ENCODE results near the gene GTF3C2. TPM values are rescaled to one million over a fixed set of nuclear protein-coding genes. Genes with fewer than 3 reads are reported as not detected.
"Not testable (repeated sequence)": the region's sequence is repeated elsewhere in the genome, so short reads cannot be mapped to it uniquely, and the experiment has no call there.

The GTF3C2 gene
- total RNA-seq, 2 experiments from 2014 or later = 60.3 to 70.2 TPM

DNA sequence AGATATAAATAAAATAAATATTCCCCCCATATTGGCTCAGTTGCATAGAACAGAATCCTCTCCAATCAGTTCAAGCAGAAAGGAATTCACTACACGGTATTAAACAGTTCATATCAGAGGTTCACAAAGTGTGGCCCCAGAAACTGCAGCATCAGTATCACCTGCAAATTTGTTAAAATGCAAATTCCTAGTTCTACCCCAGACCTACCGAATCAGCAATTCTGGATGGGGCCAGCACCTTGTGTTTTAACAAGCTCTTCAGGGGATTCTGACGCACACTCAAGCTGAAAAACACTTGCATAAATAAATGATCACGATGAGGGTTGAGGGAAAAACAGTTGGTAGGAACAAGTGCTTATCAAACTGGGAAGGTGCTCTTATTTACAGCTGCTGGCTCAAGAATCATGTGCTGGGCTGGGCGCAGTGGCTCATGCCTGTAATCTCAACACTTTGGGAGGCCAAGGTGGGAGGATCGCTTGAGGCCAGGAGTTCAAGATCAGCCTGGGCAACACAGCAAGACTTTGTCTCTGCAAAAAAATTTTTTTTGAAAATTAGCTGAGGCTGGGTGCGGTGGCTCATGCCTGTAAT lies 6.4 kb downstream of the GTF3C2 start:
- intact Hi-C loops (cut with DNase I, micrococcal nuclease) = no loop called here

DNA sequence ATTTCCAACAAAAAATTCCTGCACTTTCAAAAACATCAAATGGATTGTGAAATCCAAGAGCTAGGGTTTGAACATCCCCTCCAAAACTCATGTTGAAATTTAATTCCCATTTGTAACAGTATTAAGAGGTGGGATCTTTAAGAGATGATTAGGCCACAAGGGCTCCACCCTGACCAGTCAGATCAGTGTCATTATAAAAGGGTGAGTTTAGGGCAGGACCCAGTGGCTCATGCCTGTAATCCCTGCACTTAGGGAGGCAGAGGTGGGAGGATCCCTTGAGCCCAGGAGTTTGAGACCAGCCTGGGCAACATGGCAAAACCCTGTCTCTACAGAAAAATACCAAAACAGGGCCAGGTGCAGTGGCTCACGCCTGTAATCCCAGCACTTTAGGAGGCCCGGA lies 8.9 kb downstream of the GTF3C2 start:
- H3K36me3 Mint-ChIP-seq (ENCODE audit: low read depth) = peaks cover 23% of the 10 kb centered on the region
- no peak for ATAC-seq
- CTCF ChIA-PET = no interaction called here

More for the DNA sequence above, 6.4 kb downstream of the GTF3C2 start:
- ATAC-seq = no peak
- no peaks in the 10 kb centered on the region for H3K9me3 Mint-ChIP-seq (ENCODE audit: low read depth)
- H3K4me3 Mint-ChIP-seq = no peak overlapping the region
- CTCF ChIA-PET = interaction anchor here (0.6 to 1.1 kb wide), 3 partner anchors 27 to 288 kb away, joined by 3 read pairs; partner anchors contain the start of gene MPV17
- H3K36me3 Mint-ChIP-seq (ENCODE audit: low read depth) = peaks cover 16% of the 10 kb centered on the region
- POLR2A ChIA-PET = no interaction called here
- H3K4me1 Mint-ChIP-seq = peaks cover 40% of the 10 kb centered on the region
- no peaks in the 10 kb centered on the region for H3K27me3 Mint-ChIP-seq
- no peak for DNase-seq
- no peak overlapping the region for H3K27ac Mint-ChIP-seq

DNA sequence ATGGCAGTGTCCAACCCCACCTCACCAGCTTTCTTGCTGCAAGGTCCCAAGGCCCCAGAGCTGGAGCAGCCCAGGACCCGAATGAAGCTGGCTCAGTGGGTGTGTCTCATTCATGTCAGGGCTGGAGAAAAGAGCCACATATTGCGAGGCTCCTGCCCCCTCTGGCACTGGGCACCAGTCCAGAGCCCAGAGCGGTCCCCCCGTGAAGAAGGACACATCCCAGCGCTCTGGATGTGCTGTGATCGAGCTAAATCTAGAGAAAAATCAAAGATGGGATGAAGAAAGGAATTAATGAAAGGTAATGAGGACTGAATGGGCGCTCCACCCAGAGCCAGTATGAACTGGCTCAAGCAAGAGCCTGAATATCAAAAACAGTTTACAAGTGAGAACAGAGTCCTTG lies 20.4 kb downstream of the GTF3C2 start:
- ChIA-PET CTCF (interaction anchor here (0.6 to 0.9 kb wide), 2 partner anchors 149 to 611 kb away, joined by 3 read pairs; no protein-coding TSS in a partner anchor), POLR2A (no interaction called here)
- no peaks in the 10 kb centered on the region for H3K4me1 Mint-ChIP-seq
- peaks cover 39% of the 10 kb centered on the region for H3K36me3 Mint-ChIP-seq (ENCODE audit: low read depth)
- H3K9me3 Mint-ChIP-seq (ENCODE audit: low read depth) = no peaks in the 10 kb centered on the region
- DNase-seq (no peak), ATAC-seq (no peak)
- H3K27me3 Mint-ChIP-seq = no peaks in the 10 kb centered on the region
- no peak overlapping the region for H3K27ac Mint-ChIP-seq
- intact Hi-C loops (cut with DNase I, micrococcal nuclease) = no loop called here
- no peak overlapping the region for H3K4me3 Mint-ChIP-seq

More for the DNA sequence above, 8.9 kb downstream of the GTF3C2 start:
- POLR2A ChIA-PET = no interaction called here
- Mint-ChIP-seq H3K27me3 (no peaks in the 10 kb centered on the region), H3K27ac (no peak overlapping the region), H3K4me1 (peaks cover 22% of the 10 kb centered on the region), H3K9me3 (ENCODE audit: low read depth) (no peaks in the 10 kb centered on the region), H3K4me3 (no peak overlapping the region)
- DNase-seq = no peak
- intact Hi-C loops (cut with DNase I, micrococcal nuclease) = no loop called here

DNA sequence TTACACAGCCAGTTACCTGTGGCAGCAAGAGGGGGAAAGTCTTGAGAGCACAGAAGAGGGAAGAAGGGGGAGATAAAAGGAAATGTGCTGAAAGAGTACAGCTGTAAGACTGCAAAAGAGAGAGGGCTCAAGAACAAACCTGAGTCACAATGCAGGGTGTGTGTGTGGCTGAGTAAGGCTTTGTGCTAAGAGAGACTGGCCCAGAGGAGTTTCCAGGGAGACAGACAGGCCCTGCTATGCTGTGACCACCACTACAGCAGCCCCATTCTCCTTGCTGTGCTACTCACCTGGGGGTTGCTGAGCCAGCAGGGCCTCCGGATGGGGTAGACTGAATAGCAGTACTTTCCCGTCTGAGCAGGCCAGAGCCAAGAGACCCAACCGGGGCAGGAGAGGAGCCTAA lies 21.3 kb downstream of the GTF3C2 start:
- Mint-ChIP-seq H3K27me3 (no peaks in the 10 kb centered on the region), H3K27ac (peak overlapping the region; percentile 17), H3K9me3 (ENCODE audit: low read depth) (no peaks in the 10 kb centered on the region), H3K4me1 (no peaks in the 10 kb centered on the region), H3K36me3 (ENCODE audit: low read depth) (peaks cover 37% of the 10 kb centered on the region), H3K4me3 (no peak overlapping the region)
- DNase-seq = no peak
- ChIA-PET CTCF (no interaction called here), POLR2A (interaction anchor here (0.5 kb wide), 1 partner anchor 56 kb away, joined by 4 read pairs; no protein-coding TSS in a partner anchor)
- ATAC-seq = no peak
- intact Hi-C loops (cut with DNase I, micrococcal nuclease) = no loop called here

DNA sequence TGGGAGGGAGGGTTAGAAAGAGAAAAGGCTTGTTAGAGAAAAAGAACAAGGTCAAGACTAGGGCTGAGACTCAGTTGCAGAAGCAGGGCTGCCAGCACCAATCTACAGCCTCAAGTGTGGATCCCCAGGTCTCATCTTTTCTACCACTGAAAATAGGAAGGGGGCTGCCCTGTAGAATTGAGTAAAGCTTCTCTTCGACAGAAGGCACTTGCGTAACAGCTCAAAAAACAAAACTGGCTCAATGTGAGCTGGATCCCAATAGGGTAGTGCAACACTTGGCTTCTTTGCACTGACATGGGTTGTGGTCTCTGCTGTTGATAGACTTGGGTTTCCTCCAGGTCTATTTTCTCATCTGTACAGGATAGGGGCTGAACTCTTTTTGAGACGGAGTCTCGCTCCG lies 31.8 kb downstream of the GTF3C2 start:
- Mint-ChIP-seq H3K4me1 (peaks cover 17% of the 10 kb centered on the region), H3K36me3 (ENCODE audit: low read depth) (peaks cover 29% of the 10 kb centered on the region), H3K27me3 (no peaks in the 10 kb centered on the region), H3K27ac (no peak overlapping the region), H3K9me3 (ENCODE audit: low read depth) (no peaks in the 10 kb centered on the region), H3K4me3 (peak overlapping the region; percentile 11)
- intact Hi-C loops (cut with DNase I, micrococcal nuclease) = no loop called here
- ATAC-seq = no peak
- DNase-seq = no peak
- POLR2A ChIA-PET = interaction anchor here (1.2 kb wide), 1 partner anchor 27 kb away, joined by 3 read pairs; no protein-coding TSS in a partner anchor
- CTCF ChIA-PET = interaction anchor here (1.0 kb wide), 1 partner anchor 45 kb away, joined by 4 read pairs; no protein-coding TSS in a partner anchor

DNA sequence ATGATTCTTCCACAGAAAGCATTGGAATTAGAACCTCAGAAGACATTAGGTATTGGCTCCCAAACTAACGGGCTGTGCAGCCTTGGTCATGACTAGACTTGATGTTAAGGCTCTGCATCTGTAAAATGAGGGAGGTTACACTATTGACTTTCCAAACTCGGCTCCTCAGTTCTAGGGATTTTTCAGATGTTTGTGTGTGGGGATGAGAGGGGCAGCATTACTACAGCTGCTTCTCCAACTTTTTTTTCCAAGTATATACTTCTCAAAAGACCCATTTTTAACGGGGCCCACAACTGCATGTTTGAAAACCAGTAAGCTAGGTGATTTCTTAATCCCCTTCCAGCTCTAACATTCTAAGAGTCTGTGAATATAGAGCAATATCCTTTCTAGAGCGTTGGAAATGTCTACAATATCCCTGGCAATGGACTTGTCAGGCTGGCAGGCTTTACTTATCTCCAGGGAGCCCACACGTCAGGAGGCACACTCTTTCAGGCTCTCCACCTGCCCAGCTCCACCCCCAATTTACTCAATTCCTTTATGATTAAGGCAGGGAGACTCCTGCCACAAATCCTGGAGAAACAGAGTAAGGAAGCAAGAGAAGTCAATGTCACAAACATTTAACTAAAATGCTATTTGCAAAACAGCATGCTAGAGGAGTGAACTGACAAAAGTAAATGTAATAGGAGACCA lies 32.8 kb downstream of the GTF3C2 start:
- H3K4me1 Mint-ChIP-seq = peaks cover 17% of the 10 kb centered on the region
- intact Hi-C loops (cut with DNase I, micrococcal nuclease) = loop anchor here (1.0 to 2.0 kb wide), 8 partner anchors 33 to 273 kb away; partner anchors contain the start of genes EIF2B4 (in 2 of the 2), GTF3C2 (in 2 of the 2), SNX17 (in 2 of the 2) and AGBL5 (in 1 of the 2)
- ATAC-seq (peak; percentile 3), DNase-seq (no peak)
- ChIA-PET CTCF (interaction anchor here (0.6 to 1.4 kb wide), 6 partner anchors 12 to 381 kb away, joined by 3 to 5 read pairs (median 3); no protein-coding TSS in a partner anchor), POLR2A (interaction anchor here (1.2 kb wide), 1 partner anchor 28 kb away, joined by 3 read pairs; no protein-coding TSS in a partner anchor)
- no peaks in the 10 kb centered on the region for H3K9me3 Mint-ChIP-seq (ENCODE audit: low read depth)
- peak overlapping the region; percentile 98 for H3K4me3 Mint-ChIP-seq
- peak overlapping the region; percentile 98 for H3K27ac Mint-ChIP-seq
- H3K27me3 Mint-ChIP-seq = no peaks in the 10 kb centered on the region
- H3K36me3 Mint-ChIP-seq (ENCODE audit: low read depth) = peaks cover 29% of the 10 kb centered on the region

DNA sequence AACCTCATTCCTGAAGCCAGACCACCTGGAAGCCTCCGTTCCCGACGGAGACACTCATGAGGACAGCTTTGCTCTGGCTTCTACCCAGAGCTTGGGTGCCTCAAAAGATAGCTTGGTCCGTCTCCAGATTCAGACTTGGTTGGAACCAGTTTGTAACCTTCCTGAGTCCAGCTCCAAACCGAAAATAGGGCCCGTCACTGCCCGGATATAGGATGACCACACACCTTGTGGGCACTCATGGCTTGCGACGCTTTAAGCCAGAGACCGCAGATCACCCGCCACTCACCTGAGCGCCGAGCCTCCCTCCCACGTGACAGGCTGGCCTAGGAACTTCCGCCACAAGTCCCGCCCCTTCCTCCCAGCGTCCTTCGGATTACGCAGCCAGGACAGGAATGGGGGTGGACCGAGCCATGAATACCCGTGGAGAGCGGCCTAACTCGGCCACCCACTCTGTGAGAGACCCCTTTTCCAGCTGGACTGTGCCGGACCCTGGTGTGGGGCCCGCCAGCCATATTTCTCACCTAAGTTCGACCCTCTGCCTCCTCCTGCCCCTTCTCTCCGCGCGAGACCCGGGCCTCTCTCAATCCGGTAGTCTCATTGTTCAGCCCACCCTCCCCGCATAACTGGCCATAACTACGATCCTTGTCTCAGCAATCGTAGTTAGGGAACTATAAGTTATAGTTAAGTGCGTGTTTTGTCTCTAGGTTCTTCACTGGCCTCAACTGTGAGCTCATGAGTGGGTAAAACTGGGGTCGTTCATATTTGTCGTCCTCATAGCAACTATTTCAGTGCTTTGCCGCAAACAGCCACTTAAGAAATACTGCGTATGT lies 33.6 kb downstream of the GTF3C2 start, which contains the start of gene MPV17:
Gene MPV17 (minus strand): TSS at position 332 of the 830 bp plus-strand sequence. CDS start 580 bp downstream, outside the sequence.
- no peaks in the 10 kb centered on the region for H3K27me3 Mint-ChIP-seq
- peaks cover 23% of the 10 kb centered on the region for H3K36me3 Mint-ChIP-seq (ENCODE audit: low read depth)
- no peaks in the 10 kb centered on the region for H3K9me3 Mint-ChIP-seq (ENCODE audit: low read depth)
- CTCF ChIA-PET = interaction anchor here (0.6 to 1.4 kb wide), 9 partner anchors 20 to 382 kb away, joined by 3 to 7 read pairs (median 3); partner anchors contain the start of gene TRIM54
- POLR2A ChIA-PET = interaction anchor here (0.6 kb wide), 2 partner anchors 7 to 131 kb away, joined by 3 read pairs; no protein-coding TSS in a partner anchor
- peak within 1 kb of the TSS; percentile 98 for H3K4me3 Mint-ChIP-seq
- intact Hi-C loops (cut with DNase I, micrococcal nuclease) = loop anchor here (1.0 to 2.0 kb wide), 9 partner anchors 33 to 272 kb away; partner anchors contain the start of genes EIF2B4 (in 2 of the 2), GTF3C2 (in 2 of the 2), SNX17 (in 2 of the 2) and AGBL5 (in 1 of the 2)
- H3K4me1 Mint-ChIP-seq = peaks cover 17% of the 10 kb centered on the region
- peak within 1 kb of the TSS; percentile 98 for H3K27ac Mint-ChIP-seq
- ATAC-seq = peak; percentile 99
- peak; percentile 94 for DNase-seq

DNA sequence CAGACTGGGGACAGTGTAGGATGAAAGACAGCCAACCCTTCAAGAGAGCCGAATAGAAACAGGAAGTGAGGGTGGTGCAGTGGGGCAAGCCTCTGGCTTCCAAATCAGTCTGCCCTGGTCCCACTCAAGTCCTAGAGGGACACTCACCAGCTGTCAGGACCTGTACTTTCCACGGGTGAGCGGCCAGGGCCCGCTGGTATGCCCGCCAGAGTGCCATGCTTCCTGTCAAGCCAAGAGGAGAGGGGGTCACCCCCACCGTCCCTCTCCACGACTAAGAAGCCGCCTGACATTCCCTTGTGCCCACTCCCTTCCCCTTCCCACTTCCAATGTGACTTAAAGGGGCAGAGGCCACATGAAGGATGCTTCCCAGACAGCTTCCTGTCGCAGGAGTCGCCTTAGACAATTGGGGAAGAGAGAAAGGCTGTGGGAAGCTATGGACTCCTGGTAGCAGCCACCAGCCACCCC lies 34.2 kb downstream of the GTF3C2 start:
- Mint-ChIP-seq H3K36me3 (ENCODE audit: low read depth) (peaks cover 20% of the 10 kb centered on the region), H3K4me1 (peaks cover 17% of the 10 kb centered on the region), H3K9me3 (ENCODE audit: low read depth) (no peaks in the 10 kb centered on the region), H3K4me3 (peak overlapping the region; percentile 98), H3K27me3 (no peaks in the 10 kb centered on the region), H3K27ac (peak overlapping the region; percentile 98)
- DNase-seq (peak; percentile 26), ATAC-seq (peak; percentile 20)
- POLR2A ChIA-PET = no interaction called here
- CTCF ChIA-PET = interaction anchor here (0.6 to 1.6 kb wide), 7 partner anchors 19 to 361 kb away, joined by 3 to 7 read pairs (median 3); partner anchors contain the start of genes AGBL5 and TRIM54
- intact Hi-C loops (cut with DNase I, micrococcal nuclease) = loop anchor here (1.0 to 2.0 kb wide), 3 partner anchors 34 to 272 kb away; partner anchors contain the start of genes AGBL5 (in 1 of the 2), GTF3C2 (in 1 of the 2) and IFT172 (in 1 of the 2)

DNA sequence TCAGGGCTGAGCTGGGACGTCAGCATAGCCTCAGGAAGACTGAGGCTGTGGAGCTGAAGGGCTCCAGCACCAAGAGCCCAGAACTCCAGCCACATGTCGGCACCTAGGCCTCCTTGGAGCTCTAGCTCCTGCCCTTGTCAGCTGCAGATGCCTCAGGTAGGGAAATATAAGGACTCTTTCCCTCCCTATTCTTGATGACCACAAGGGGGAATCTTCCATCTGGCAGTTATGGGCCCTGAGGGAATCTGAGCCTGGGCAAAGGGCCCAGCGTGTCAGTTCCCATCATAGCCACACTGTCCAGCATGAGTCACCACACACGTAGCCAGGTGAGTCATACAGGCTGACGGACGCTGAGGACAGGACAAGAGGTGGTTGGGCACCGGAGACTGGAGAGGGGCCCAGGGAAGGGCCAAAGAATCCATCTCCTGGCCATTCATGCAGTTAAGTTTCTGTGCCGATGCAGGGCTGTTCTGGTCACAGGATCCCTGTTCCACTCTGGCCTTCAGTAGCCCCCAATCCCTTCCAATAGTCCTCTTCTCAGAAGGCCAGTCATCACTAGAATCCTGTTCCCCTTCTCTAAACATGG lies 35.5 kb downstream of the GTF3C2 start:
- peaks cover 15% of the 10 kb centered on the region for H3K36me3 Mint-ChIP-seq (ENCODE audit: low read depth)
- H3K4me1 Mint-ChIP-seq = peaks cover 17% of the 10 kb centered on the region
- intact Hi-C loops (cut with DNase I, micrococcal nuclease) = no loop called here
- no peaks in the 10 kb centered on the region for H3K9me3 Mint-ChIP-seq (ENCODE audit: low read depth)
- no peak for DNase-seq
- ATAC-seq = no peak
- peak overlapping the region; percentile 98 for H3K4me3 Mint-ChIP-seq
- POLR2A ChIA-PET = interaction anchor here (0.6 kb wide), 1 partner anchor 57 kb away, joined by 3 read pairs; no protein-coding TSS in a partner anchor
- CTCF ChIA-PET = interaction anchor here (1.0 to 1.6 kb wide), 2 partner anchors 360 to 362 kb away, joined by 3 to 4 read pairs; no protein-coding TSS in a partner anchor
- H3K27ac Mint-ChIP-seq = no peak overlapping the region
- no peaks in the 10 kb centered on the region for H3K27me3 Mint-ChIP-seq

DNA sequence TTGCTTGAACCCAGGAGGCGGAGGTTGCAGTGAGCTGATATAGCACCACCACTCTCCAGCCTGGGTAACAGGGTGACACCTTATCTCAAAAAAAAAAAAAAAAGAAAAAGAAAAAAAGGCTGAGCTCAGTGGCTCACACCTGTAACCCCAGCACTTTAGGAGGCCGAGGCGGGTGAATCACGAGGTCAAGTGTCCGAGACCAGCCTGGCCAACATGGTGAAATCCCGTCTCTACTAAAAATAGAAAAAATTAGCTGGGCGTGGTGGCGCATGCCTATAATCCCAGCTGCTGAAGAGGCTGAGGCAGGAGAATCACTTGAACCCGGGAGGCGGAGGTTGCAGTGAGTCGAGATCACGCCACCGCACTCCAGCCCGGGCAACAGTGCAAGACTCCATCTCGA lies 36.7 kb downstream of the GTF3C2 start:
- DNase-seq; H3K27me3 Mint-ChIP-seq; ATAC-seq; POLR2A ChIA-PET; H3K27ac Mint-ChIP-seq; H3K4me3 Mint-ChIP-seq; intact Hi-C loops (cut with DNase I, micrococcal nuclease); H3K9me3 Mint-ChIP-seq (ENCODE audit: low read depth); CTCF ChIA-PET: not testable (repeated sequence)
- H3K36me3 Mint-ChIP-seq (ENCODE audit: low read depth) = peaks cover 18% of the 10 kb centered on the region
- peaks cover 17% of the 10 kb centered on the region for H3K4me1 Mint-ChIP-seq
